ENCODE results near the gene CCNI.
"Not testable (repeated sequence)": the region's sequence is repeated elsewhere in the genome, so short reads cannot be mapped to it uniquely, and the experiment has no call there.

Gene CCNI

DNA sequence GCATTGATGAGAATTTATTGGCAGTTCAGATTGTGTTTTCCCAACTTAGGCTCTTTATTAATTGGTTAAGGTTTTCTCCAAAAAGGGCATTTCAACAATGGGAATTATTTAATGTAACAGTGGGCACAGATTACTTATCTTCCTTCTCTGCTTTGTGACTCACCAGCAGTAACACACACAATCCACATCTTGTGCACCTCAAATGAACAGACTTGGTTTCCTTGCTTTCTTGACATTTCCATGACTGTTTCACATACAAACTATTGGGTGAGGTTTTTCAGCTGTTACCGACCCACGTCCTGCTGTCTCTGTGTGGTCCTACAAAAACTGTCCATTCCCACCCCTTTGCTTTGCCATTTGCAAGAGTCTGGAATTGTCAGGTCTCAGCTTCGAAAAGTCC, 38.1 kb downstream of the CCNI start:
- DNase-seq, result no peak

DNA sequence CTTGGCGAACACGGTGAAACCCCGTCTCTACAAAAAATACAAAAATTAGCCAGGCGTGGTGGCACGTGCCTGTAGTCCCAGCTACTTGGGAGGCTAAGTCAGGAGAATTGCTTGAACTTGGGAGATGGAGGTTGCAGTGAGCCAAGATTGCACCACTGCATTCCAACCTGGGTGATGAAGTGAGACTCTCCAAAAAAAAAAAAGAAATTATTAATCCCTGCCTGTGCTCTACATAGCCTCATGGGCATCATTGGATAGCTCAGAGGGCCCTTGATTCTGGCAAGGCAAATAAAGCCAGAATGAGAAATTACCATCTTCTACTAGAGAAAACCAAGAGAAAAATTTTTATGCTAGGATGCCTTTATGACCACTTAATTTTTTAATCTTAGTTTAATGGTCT, 38.6 kb downstream of the CCNI start:
- not testable (repeated sequence) for DNase-seq

DNA sequence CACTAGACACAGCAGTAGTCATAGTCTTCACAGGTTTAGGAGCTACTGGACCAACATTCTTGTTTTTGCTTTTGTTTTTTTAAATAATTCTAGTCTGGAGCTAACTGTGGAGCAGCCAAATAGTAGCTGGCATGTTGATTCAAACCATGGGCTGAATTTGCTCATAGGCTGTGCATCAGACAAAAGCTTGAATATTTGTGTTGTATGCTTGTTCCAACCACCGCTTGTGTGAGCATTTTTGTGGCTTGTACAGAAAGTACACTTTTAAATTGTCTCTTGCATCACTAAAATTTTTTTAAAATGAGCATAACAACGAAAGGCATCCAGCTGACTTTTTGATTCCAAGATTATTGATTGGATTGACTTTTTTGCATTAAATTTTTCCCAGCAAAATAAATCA, 39.6 kb downstream of the CCNI start:
- no peak for DNase-seq

DNA sequence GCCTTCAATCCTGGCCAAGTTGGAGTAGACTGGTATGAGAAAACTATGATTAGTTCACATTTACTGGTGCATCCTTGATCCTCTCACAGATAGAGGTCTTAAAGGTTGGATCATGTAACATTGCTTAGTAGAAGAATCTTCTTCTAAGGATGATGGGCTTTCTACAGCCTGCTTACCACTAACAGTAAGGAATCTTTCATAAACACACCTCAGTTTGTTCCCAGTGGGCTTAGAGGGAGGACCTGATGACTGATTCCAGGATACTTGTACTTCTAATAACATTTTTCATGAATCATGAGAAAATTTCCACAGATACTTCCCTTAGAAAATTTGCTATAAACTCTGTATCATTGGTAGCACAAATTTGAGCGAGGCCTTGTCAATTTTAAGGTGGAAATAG, 40.6 kb downstream of the CCNI start:
- no peak for DNase-seq

DNA sequence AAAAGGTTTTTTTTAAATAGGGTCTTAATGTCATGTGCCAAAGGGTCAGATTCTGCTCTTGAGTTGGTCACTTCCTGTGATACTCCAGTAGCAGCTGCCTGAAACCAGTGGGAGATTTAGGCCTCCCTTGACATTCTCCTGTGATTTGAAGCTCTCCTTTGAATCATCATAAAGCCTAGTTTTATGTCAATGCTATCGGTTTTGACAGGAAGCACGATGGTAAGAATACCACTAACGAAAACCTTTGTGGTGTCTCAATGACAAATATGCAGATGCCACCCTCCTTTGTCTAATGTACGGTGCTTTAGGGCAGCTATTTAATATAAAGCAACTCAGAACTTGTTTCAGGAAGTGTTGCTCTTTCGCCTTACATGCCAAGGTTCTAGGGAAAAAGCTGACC, 44.2 kb downstream of the CCNI start:
- no peak for DNase-seq

DNA sequence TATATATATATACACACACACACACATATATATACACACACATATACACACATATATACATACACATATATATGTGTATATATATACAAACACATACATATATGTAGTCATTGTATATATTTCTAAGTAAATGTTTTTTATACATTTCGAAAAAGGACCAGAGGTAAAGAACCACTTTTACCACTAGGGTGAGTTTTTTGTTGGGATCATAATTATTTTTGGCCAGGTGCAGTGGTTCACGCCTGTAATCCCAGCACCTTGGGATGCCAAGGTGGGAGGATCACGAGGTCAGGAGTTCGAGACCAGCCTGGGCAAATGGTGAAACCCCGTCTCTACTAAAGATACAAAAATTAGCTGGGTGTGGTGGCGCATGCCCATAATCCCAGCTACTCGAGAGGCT, 46.0 kb downstream of the CCNI start:
- not testable (repeated sequence) for DNase-seq

DNA sequence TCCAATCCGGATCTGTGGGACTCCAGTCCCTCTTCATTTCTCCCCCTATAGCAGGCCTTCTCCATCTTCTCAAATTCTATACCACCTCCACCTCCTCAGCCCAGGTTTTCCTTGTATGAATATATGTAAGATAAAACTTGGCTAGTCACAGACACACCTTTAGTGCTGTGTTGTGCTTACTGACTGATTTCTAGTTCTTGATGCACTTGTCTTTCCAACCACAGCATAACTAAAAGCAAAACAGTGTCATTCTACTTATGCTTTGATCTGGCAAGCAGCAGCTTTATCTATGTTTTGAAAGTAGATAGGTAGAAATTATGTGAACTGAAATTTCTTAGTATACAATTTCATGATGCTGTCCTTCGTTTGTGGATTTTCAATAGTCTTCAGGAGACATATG, 47.5 kb downstream of the CCNI start:
- no peak for DNase-seq

DNA sequence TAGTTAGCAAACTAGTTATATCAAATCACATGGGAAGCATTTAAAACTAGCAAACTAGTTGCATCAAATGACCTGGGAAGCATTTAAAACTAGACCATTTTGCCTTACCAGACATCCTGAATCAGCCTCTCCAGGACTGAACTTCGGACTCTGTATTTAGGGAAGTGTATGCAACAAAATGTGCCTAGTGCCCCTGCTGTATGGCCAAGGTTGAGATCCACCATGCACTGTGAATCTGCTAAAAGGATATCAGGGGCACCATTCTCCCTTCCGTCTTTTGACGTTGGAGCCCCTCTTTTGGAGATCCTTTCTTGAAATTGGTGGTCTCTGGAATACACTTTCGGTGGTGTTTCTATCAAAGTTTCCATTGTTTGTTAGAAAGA, 49.5 kb downstream of the CCNI start:
- no peak for DNase-seq

DNA sequence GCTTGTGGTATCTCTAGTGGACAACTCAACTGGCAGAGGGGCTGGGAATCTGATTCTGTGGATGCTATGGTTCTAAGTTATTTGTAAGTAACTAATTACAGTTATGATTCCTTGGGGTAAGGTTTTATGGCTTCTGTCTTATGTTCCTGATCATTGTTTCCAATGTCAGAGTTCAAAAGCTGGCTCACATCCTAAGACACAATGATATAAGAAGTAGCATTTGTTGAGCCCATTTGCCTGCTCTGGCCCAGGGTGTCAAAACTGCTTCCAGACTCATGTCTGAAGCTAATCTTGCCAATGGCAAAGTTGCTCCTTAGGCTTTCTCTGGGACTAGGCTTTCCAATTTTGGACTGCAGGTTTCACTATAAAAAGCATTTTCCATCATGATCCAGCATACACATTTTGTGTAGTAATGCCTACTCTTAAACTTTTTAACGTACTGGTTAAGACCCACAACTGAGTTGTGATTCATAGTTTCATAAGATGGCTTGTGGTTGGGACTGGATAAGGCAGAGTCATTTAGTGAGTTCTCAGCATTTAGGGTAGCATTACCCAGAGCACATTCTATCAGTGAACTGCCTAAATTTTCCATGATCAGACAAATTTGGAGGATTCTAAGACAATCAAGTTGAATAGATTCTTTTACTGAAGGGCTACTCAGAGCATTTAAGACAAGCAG, 50.0 kb downstream of the CCNI start:
- no peak for DNase-seq

DNA sequence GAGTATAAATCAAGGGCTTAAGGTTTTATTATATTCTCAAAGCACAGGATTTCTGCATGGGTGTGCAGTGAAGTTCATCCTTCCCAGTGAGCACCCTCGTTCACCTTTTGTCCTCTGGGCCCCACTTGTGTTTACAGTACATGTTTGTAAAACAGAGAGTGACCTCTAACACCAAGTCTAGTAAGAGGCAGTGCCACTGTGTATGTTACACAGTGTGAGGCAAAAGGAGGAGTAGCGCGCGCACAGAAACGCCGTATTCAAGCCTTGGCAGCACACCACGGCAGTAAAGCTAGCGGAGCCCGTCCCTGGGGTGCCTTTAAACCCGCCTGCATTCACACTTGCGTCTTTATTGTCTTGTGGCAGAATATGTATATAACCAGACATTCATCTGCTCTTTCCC, 51.9 kb downstream of the CCNI start:
- DNase-seq, result no peak

DNA sequence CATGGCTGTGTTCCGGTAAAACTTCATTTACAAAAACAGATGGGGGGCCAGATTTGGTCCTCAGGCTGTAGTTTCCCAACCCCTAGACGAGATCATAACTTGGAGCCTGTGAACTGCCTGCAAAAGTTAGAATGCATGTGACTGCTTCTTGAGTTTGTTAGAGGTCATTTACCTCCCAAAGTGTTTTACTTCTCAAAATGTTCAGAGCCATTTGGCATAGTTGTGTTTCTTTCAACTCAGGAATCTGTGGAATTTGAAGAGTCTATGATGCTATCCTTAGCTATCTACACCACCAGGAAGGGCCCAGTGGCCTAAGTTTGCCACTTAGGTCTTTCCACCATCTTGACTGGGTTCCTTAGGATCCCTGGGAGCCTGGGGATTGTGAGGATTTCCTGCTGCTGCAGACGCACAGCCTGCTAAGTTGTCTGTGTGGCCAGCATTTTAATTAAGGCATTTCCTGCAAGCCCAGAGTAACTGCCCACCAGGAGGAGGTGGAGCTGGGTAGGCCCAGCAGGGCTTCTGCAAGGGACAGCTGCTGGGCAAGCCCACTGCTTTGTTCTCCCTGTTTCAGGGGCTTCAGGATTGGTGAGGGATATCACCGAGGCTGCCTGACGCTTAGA, 53.1 kb downstream of the CCNI start:
- no peak for DNase-seq

DNA sequence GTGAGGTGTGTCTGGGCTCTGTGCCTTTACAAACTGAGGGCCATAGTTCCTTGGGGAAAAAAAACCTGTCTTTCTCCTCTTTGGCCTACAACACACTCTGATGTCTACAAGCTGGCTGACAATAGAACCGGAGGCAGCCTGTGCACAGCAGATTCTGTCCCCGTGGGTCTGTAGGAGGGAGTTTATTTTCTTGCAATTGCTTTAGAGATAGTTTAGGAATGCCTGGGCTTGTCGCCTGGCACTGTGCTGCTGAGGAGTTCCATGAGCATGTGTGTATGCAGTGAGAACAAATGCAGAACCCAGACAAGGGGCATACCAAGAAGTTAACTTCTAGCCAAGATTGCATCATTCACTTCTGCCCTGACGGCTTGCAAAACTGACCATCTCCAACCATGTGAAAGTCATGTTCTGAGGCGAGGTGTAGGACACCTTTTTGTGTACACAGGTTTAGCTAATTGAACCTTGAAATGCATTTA, 54.1 kb downstream of the CCNI start:
- DNase-seq, result no peak

DNA sequence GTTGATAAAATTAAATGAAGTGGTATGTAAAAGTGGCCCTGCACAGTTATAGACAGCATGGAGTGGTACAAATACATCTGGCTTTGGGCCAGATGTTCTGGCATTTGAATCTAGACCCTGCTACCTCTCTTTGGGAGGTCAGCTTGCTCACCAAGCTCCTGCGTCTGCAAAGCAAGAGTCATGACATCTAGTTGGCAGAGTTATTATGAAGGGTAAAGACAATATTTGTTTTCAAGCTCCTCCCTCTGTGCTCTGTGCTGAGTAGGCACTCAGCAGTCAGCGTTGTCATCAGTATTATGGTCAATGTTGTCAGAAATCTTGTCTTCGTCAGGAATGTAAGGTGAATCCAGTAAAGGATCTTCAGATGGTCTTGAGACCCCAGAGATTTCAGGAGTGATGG, 55.8 kb downstream of the CCNI start:
- no peak for DNase-seq

DNA sequence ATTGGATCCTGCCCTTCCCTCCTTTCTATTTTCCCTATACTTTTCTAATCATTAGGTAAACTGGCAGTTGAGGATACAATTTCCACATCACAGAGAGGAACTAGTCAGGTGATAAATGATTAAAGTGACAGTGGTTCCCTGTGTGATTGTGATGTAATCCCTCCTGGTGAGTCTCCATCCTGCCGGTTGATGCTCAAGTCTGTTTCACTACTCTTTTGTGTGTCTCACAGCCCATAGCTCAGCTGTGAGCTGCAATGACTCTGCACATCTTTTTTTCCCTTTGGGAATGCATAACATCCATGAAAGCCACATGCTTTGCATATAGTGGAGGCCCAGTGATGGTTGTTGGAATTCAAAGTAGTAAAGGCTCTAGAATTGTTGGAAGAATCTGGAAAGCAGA, 60.4 kb downstream of the CCNI start:
- peak; percentile 53 to 68 for DNase-seq

DNA sequence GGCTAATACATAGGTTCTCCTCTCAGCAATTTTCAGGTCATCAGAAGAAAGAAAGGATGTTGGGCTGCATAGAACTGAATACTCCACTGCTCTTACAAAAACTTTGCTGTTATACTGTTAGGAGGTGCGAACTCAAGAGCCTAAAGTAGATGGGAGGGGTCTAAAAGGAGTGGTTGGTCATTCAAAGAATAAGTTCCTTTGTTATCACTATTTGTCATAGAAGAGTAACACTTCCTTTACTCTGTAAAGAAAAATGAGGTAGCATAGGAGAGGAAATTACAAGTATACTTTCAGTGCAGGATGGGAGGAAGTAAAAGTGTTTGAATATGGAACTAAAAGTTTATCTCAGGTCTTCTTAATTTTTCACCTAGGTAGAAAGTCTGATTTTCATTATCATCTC, 61.5 kb downstream of the CCNI start:
- DNase-seq, result no peak

DNA sequence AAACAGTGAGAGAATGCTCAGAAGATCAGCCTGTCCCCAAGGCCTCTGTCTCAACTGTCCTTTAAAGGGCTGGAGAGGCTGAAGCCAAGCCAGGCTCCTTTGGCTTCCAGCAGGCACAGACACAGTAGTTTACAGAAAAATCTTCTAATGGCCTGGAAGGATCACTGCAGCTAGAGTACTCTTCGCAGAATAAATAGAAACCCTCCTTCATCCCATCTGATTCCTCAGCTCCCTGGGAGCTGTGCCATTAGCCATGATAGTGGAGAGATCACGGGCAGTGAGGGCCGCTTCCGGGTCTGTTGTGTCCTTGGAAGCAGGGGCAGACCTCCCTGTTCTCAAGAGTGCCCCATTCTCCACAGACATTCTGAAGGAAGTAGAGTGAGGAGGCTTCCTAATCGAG, 63.1 kb downstream of the CCNI start:
- DNase-seq, result no peak

DNA sequence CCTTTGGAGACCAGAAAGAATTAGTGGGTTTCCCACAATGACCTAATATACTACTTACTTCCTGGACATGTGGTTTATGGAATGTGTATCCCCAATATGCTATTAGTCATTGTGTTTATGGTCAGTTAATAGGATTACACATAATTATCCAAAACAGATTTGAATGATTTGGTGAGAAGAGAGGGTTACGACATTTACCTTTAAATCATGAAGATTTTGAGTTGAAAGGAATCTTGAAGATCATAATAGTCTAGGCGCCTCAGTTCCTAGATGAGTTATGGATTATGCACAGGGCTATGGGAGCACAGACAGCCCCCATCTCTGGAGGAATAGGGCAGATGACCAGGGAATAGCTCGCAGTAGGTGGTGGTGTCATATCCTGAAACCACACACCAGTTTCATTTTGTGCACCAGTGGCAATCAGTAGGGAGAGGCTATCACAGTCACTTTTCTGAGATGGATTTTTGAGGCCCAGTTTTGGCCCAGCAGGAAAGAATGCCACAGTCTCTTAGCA, 64.9 kb downstream of the CCNI start:
- DNase-seq, result no peak

DNA sequence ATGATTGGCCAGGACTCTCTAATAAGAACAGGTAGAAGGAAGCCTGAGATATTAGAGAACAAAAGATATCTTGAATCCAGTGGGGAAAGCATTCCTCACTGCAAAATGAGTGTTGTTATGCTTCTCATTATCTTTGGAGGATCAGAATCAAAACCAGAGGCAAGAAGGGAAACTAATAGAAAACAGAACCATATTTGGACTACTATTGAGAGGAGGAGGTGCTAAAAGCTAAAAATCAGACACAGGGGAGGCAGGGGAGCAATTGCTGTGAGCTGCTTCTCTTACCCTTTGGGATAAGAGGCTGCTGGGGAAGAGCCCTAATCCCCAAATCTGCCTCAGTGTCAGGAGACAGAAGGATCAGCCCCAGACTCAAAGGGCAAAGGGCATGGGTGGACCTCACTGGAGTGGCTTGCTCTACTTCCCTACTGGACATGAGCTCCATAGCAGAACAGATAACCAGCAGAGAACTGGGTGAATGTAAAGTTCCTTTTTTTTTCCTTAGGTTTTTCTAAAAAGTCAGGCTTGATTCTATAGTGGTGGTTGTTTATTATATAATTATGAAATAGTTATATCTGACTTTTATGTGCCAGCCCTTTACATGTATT, 66.2 kb downstream of the CCNI start:
- DNase-seq, result no peak

DNA sequence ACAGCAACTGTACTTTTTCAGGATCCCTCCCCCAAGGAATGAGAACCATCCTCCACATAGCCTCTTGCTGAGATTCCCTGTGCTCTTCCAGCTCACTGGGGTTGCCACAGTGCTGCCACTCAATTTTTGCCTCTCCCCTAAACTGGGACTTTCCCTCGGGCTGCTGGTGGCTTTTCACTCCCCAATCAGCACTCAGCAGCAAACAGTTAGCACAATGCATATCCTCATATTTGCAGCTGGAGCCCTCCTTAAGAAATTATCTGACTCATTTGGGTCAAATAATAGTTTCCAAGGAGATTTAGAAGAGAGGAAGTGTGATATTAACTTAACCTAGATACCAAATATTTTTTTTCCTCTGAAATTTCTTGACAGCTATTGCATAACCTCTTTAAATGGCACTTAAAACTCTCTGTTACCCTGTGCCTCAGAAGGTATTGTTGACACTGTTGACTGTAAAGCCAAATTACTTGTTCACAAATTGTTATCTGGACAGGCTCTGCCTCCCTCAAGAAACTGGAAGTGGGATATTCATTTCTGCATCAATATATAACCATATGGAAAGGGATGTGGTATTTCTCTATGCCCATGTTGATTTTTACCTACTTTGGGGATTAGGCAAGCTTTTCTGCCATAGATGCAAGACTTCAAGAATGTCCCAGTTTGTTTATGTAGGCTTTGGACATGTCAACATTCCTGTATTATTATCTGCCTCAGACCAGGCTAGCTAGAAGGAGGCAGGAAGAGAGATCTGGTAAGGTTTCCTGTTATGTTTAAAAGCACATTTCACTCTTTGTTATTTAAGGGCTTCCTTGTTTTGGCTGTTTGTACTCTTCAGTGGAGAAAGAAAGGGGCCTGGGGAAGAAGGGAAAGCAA, 68.2 kb downstream of the CCNI start:
- no peak for DNase-seq

DNA sequence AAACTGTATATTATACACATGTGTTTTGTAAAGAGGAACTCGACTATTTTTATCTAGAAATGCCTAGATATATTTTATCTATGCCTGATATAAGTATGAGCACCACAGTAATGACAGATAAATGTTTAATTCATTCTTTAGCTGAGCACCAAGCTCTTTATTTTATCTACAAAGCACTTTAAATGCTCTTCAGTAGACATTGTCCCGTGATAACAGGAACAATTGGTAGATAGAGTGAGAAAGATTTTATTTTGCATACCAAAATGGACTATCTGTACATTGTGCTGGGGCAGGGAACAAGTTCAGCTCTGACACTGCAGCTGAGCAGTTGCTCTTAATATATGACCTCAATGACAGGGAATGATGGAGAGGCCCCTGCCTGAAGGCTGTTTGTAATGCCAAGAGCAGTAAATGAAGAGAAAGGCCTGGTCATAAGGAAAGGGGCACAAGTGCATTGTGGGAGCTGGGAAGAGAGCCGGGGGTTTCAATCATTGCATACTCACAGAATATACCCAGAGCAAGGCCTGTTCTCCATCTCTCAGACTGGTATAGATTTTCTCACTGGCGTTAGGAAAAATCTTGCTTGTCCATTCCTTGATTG, 68.9 kb downstream of the CCNI start:
- DNase-seq, result no peak

DNA sequence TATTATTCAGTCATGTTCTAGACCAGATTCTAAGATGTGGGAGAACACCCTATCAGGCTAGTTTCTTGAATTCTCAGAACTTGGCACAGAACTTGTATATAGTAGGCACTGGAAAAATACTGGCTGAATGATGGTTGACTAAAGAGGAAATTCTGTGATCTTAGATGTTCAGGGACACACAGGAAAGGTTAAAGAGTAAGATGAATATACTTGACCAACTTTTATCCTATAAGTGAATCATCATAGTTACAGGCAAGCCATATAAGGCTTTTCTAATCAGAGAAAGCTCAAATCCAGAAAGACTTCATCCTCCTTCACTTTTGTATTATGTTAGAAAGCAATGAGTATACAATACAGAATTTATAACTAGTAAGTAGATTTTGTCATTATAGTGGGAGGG, 72.4 kb downstream of the CCNI start:
- no peak for DNase-seq

DNA sequence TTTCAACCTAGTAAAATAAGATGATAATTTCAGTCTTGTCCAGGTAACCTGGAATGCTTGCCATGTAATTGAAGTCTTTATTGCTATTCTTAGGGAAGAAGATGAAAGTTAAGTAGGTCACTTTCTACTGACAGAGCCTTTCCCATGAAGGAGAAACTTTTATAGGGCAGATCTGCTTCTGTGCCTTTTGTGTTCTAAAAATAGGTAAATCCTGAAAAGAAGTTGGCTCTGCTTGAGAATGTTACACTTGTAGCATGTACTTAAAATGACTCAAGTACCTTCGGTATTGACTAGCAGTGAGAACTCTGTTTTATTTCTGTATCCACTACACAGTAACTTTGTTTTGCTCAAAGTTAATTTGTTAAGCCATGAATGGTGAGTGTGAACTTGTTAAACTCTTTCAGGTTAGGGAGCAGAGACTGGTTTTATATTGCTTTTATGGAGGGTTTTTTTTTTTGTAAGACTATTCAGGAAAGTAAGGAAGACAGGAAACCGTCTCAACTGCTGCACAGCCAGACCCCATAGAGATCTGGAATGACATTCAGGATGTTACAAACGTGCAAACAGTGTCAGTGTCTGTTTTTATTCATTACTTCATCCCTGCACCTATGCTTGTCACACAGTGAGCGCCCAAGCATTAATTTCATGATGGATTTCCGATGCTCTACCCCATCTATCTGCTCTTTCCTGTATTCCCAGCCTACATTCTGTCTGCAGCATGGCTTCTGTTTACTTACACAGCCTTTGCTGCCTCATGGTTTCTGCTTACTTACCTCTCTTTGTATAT, 73.3 kb downstream of the CCNI start:
- no peak for DNase-seq

Data from NCI-H526 (cell line).